Smooth muscle cell (in vitro differentiated cells): ENCODE results near the gene OLFML1. TPM values are rescaled to one million over a fixed set of nuclear protein-coding genes. Genes with fewer than 3 reads are reported as not detected.

Experiments
- DNase-seq: peaks from one replicate; lab custom pipeline; 2025; ENCODE audit not compliant: unreplicated experiment; lab: John Stamatoyannopoulos, UW
- H2AFZ ChIP-seq: fragments of 200-600 bp; sonication (generic); 2 replicates; pipeline ENCODE4 v1.6.0; 2016; ENCODE audit warnings: antibody characterized with exemption, low read depth, mild to moderate bottlenecking
- H3F3A ChIP-seq: fragments of 200-600 bp; sonication (generic); 2 replicates; pipeline ENCODE4 v1.6.0; 2017; ENCODE audit warnings: antibody characterized with exemption, low read depth
- H3K27ac ChIP-seq: fragments of 200-600 bp; sonication (generic); 2 replicates; pipeline ENCODE4 v1.5.1; 2016; ENCODE audit warnings: low read depth, mild to moderate bottlenecking
- H3K27me3 ChIP-seq: fragments of 200-600 bp; sonication (generic); 2 replicates; pipeline ENCODE4 v1.6.1; 2016; ENCODE audit warnings: low read depth, mild to moderate bottlenecking
- H3K36me3 ChIP-seq: fragments of 200-600 bp; sonication (generic); 2 replicates; pipeline ENCODE4 v1.5.1; 2016; ENCODE audit warnings: low read depth
- H3K4me1 ChIP-seq: fragments of 200-600 bp; sonication (generic); 2 replicates; pipeline ENCODE4 v1.5.1; 2016; ENCODE audit warnings: low read depth
- H3K4me2 ChIP-seq: fragments of 200-600 bp; sonication (generic); 2 replicates; pipeline ENCODE4 v1.6.0; 2016; ENCODE audit warnings: mild to moderate bottlenecking
- H3K4me3 ChIP-seq: fragments of 200-600 bp; sonication (generic); 2 replicates; pipeline ENCODE4 v1.5.1; 2016; ENCODE audit warnings: mild to moderate bottlenecking
- H3K79me2 ChIP-seq: fragments of 200-600 bp; sonication (generic); 2 replicates; pipeline ENCODE4 v1.6.0; 2016; ENCODE audit warnings: low read depth, mild to moderate bottlenecking
- H3K9ac ChIP-seq: fragments of 200-600 bp; sonication (generic); 2 replicates; pipeline ENCODE4 v1.6.0; 2016; ENCODE audit warnings: low read depth
- H3K9me3 ChIP-seq: fragments of 200-600 bp; sonication (generic); replicated peaks from 2 replicates; pipeline ENCODE4 v1.5.1; 2016; ENCODE audit warnings: low read depth
- H4K20me1 ChIP-seq: fragments of 200-600 bp; sonication (generic); 2 replicates; pipeline ENCODE4 v1.6.0; 2016; ENCODE audit warnings: low read depth
- CTCF ChIP-seq: fragments of 200-600 bp; sonication (generic); IDR thresholded peaks from 2 replicates; pipeline ENCODE4 v1.5.1; 2017; ENCODE audit warnings: borderline replicate concordance, mild to moderate bottlenecking, antibody characterized with exemption; ENCODE audit not compliant: insufficient read depth, poor library complexity, severe bottlenecking
- WGBS: methylation state at CpG from one replicate; pipeline ENCODE4 v1.1.7; 2016; ENCODE audit warnings: low lambda C conversion rate; 5-methylcytosine and 5-hydroxymethylcytosine counted together
- polyA plus RNA-seq: library from polyadenylated mRNA; unstranded; fragments of >200 nt; fragmentation: Nextera tagmentation; extraction: Ambion mirVana; gene quantifications from 2 replicates; pipeline ENCODE4 v1.2.1, GENCODE V29; 2016
- total RNA-seq: library from RNA; depleted of rRNA; stranded (reverse); fragments of >200 nt; gene quantifications from 2 replicates; pipeline ENCODE4 v1.2.3, GENCODE V29; 2014

Gene OLFML1
- total and polyA plus RNA-seq, 2 experiments from 2014 or later = 0.14 TPM; not detected in 1

DNA sequence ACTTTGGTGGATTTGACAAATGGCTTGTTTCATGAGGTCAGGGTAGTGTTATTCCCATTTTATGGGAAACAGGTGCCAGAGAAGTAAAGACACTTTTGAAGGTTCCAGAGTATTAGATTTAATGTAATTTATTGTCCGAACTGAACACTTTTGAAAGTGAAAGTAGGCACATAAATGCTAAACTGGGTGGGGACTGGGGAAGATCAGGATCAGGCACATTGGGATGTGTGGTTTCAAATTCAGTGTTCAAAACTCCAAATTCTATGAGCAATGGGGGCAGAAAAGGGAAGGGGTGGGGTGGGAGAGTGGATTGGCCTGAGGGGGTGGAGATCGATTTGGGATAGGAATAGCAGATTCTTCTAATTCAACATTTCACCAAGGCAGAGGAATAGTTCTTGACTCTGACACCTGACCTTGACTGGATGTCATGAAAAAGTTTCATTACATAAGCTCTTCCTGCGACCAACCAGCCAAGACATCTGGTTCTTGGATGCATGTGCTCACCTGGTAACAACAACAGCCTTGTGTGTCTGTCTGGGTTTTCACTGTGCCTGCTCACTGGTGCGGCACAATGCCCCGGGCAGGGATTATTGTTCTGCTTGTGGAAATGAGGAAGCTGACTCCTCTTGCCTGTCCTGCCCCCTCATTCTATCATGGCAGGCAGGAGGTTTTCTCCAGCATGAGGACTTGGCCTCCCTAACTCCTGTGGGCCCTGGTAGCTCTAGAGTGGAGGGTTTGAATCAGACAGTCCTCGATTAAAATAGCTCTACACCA lies 39.3 kb downstream of the OLFML1 start:
- Histone ChIP-seq H3K4me2 (no peak overlapping the region), H3F3A (no peaks in the 10 kb centered on the region), H3K36me3 (no peaks in the 10 kb centered on the region), H3K27ac (no peak overlapping the region), H4K20me1 (no peaks in the 10 kb centered on the region), H3K79me2 (no peaks in the 10 kb centered on the region), H3K4me3 (no peak overlapping the region), H3K9ac (no peak overlapping the region), H2AFZ (no peak overlapping the region), H3K4me1 (no peaks in the 10 kb centered on the region), H3K9me3 (no peaks in the 10 kb centered on the region), H3K27me3 (no peaks in the 10 kb centered on the region)
- no peak for DNase-seq
- 94% methylated on average over 6 of the region's 6 CpGs for WGBS
- no peak for TF ChIP-seq CTCF

DNA sequence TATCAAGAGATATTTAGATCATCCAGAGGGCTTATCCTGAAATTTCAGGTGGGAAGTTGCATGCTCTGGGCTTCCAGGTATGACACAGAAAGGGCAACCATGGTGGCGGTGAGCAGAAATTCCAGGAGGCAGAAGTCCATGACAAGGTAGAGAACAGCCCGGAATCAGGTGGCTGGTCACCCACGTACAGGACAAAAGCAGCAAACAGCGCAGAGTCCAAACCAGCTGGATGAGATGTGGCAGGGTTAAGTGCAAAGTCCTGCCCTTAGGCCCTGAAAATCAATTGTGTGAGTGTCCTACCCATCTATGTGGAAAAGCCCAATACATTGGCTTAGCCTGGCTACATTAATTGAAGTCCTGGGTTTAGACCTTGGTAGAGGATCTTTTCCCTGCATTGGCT lies 40.1 kb downstream of the OLFML1 start:
- Histone ChIP-seq H3K9me3 (no peaks in the 10 kb centered on the region), H3K27ac (no peak overlapping the region), H3K27me3 (no peaks in the 10 kb centered on the region), H2AFZ (no peak overlapping the region), H3F3A (no peaks in the 10 kb centered on the region), H3K36me3 (no peaks in the 10 kb centered on the region), H3K4me2 (no peak overlapping the region), H3K9ac (no peak overlapping the region), H4K20me1 (no peaks in the 10 kb centered on the region), H3K79me2 (no peaks in the 10 kb centered on the region), H3K4me3 (no peak overlapping the region), H3K4me1 (no peaks in the 10 kb centered on the region)
- no peak for TF ChIP-seq CTCF
- no peak for DNase-seq
- WGBS = 90% methylated on average over 4 of the region's 4 CpGs

- no peak overlapping the region for H3K4me2 ChIP-seq
- no peak overlapping the region for H3K27ac ChIP-seq
- no peak for DNase-seq
- no peaks in the 10 kb centered on the region for H3K36me3 ChIP-seq
- no peak overlapping the region for H3K4me3 ChIP-seq
- no peaks in the 10 kb centered on the region for H3K9me3 ChIP-seq
- H3K4me1 ChIP-seq = no peaks in the 10 kb centered on the region
- H3K9ac ChIP-seq = no peak overlapping the region
- WGBS = 86% methylated on average over 1 of the region's 1 CpG
- H3K79me2 ChIP-seq = no peaks in the 10 kb centered on the region
- H2AFZ ChIP-seq = no peak overlapping the region
- H4K20me1 ChIP-seq = no peaks in the 10 kb centered on the region
- H3F3A ChIP-seq = no peaks in the 10 kb centered on the region
- no peaks in the 10 kb centered on the region for H3K27me3 ChIP-seq
- no peak for TF ChIP-seq CTCF
Observed at GRCh38 chr11:7527029-7527428, 41.7 kb downstream of the OLFML1 start.

DNA sequence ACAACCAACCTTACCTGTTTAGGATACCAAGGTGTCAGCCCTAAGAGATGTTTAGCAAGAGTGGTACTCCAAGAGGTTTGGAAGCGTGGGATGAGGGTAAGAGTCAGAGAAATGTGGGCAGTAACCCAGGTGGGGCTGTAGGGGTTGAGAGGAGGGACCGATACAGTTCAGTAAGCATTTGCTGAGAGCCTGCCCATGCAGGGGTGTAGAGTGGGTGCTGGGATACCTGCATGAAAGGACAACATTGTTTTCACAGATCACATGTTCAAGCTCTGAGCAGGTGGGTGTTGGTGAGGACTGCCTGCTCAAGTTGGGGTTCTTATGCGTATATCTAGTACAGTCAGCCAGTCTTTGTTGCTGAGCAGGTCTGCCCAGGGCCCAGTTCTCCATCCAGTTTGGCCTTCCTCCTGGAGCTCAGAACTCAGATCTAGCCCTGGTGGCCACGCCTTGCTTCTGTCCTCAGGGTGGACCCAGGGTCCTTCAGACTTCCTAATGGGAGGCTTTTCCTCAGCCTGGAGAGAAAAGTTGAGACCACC lies 43.3 kb downstream of the OLFML1 start:
- no peak for DNase-seq
- no peaks in the 10 kb centered on the region for H3K36me3 ChIP-seq
- H3K79me2 ChIP-seq = no peaks in the 10 kb centered on the region
- no peak overlapping the region for H3K4me3 ChIP-seq
- WGBS = 97% methylated on average over 4 of the region's 4 CpGs
- no peak overlapping the region for H2AFZ ChIP-seq
- H3K4me2 ChIP-seq = no peak overlapping the region
- H3K9me3 ChIP-seq = no peaks in the 10 kb centered on the region
- H3K4me1 ChIP-seq = no peaks in the 10 kb centered on the region
- no peaks in the 10 kb centered on the region for H3F3A ChIP-seq
- TF ChIP-seq CTCF = no peak
- no peak overlapping the region for H3K27ac ChIP-seq
- H3K9ac ChIP-seq = no peak overlapping the region
- H4K20me1 ChIP-seq = no peaks in the 10 kb centered on the region
- no peaks in the 10 kb centered on the region for H3K27me3 ChIP-seq
